GM18502 (cell line): ENCODE measurements around the gene KCNAB1.
"Not testable (repeated sequence)": the region's sequence is repeated elsewhere in the genome, so short reads cannot be mapped to it uniquely, and the experiment has no call there.

ENCODE experiments used
- ATAC-seq: cut with Tn5 transposase; IDR thresholded peaks from one replicate; pipeline ENCODE4 v1.9.1; 2021; ENCODE audit warnings: mild to moderate bottlenecking; ENCODE audit not compliant: unreplicated experiment, poor library complexity

KCNAB1 gene

DNA sequence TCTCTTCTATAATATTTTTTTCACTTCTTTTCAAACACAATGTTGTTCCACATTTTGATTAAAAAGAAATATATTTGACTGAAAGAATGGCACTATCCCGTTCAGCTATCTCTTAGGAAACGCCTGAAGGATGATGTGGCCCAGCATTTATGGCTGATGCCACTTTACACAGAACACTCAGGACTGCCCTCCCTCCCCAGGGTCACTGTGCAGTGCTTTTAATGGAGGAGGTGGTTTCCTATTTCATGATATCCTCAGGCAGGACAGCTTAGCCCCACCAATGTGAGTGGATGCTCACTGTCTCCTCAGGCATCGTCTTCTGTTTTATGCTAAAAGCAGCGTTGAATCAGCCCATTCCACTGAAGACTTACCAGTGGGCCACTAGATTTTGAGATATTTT lies 135.9 kb downstream of the KCNAB1 start:
- no peak for ATAC-seq

DNA sequence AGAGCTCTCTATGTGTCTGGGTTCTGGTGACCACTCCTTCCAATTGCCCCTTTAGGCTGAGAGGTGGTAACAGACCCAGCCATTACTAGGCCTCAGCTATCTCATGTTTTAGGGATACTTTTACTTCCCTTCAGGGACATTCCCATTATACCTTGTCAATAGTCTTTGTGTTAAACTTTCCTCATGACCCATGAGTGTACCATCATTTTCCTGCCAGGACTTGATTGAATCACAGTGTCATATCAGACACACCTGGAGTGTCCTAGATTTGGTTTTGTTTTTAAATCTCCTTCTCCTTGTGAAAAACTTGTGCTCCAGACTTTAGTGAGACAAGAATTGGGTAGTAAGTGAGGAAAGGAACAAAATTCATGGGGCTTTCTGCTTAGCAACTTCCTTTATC lies 136.6 kb downstream of the KCNAB1 start:
- ATAC-seq: no peak

DNA sequence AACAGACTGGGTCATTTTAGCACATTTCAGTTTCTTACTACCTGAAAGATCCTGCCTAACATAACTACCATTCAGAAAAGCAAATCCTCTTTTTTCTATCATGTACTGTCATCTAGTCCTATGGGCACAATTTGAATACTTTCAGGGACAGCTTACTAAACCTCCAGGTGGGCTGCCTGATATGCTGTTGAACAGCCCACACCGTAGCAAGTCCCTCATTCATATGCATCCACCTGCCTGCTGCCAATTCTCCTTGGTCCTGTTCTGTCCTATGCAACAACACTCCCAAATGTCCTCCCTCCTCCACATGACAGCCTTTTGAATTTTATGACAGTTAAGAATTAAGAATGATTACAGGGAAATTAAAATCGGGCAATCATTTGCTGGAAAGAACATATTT lies 137.9 kb downstream of the KCNAB1 start:
- ATAC-seq: no peak

DNA sequence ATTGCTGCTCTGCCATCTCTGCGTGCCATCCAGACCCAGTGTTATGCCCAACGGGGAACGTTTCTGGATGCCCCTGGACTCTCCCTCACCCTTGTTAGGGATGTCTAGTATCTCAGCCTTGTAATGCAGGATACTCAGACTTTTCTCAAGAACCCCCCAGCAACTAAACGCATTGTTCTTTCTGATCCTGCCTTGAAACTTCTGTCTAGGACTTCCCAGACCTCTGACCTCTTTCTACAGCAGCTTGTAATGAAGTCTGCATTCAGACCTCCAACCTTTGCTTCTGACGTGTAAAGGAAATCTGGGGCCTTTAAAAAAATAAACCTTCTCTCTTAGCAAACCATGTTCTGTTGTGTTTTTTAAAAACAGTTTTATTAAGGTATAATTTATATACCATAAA lies 139.5 kb downstream of the KCNAB1 start:
- no peak for ATAC-seq

DNA sequence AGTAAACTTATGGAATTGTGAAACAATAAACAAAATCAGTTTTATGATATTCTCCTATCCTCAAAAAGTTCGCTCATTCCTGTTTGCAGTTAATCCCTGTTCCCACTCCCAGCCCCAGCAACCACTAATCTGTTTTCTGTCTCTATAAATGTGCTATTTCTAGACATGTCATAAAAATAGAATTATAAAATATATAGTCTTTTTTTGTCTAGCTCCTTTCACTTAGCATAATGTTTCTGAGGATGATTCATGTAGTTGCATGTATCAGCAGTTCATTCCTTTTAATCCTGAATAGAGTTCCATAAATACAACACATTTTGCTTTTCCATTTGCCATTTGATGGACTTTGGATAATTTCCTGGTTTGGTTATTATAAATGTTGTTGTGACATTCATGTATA lies 140.0 kb downstream of the KCNAB1 start:
- no peak for ATAC-seq

DNA sequence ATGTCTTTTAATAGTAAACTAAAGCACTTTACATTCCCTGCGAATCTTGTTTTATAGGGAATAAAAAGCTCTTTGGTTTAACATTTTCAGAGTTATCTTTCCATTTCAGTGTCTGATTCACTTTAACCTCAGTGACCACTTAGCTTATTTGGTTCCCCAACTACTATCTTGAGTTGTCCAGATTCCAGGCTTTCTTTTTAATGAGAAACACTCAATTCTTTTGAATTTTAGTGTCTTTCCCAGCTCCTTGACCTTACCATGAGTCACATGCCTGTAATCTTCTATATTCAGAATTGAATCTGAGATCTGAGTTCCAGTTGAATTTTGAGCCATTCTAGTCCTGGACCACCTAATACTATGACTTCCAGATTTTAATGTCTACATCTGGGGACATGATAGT lies 144.4 kb downstream of the KCNAB1 start:
- no peak for ATAC-seq

DNA sequence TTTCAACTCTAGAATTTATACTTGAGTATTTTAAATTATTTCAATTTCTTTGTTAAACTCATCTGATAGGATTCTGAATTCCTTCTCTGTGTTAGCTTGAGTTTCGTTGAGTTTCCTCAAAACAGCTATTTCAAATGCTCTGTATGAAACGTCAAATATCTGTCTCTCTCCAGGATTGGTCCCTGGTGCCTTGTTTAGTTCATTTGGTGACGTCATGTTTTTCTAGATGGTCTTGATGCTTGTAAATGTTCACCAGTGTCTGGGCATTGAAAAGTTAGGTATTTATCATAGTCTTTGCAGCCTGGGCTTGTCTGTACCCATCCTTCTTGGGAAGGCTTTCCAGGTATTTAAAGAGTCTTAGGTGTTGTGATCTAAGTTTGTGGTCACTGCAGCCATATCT lies 151.1 kb downstream of the KCNAB1 start:
- no peak for ATAC-seq

DNA sequence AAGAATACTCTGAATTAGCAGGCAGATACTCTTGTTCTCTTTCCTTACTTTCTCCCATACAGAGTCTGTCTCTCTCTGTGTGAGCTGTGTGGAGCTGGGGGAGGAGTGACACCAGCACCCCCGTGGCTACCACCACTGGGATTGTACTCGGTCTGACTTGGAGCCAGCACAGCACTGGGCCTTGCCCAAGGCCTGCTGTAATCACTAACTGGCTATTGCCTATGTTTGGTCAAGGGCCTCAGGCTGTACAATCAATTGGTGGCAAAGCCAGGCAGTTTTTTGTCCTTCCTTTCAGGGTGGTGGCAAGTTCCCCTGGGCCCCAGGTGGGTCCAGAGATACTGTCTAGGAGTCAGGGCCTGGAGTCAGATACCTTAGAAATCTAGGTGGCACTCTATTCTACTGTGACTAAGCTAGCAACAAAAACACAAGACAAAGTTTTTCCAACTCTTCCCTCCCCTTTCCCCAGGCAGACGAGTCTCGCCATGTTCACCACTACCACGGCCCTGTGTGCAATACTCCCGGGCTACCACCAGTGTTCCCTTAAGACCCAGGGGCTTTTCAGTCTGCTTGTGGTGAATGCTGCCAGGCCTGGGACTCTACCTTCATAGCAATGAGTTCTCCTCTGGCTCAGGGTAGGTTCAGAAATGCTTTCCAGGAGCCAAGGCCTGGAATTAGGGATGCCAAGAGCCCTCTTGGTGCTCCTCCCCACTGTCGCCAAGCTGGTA lies 151.8 kb downstream of the KCNAB1 start:
- no peak for ATAC-seq

DNA sequence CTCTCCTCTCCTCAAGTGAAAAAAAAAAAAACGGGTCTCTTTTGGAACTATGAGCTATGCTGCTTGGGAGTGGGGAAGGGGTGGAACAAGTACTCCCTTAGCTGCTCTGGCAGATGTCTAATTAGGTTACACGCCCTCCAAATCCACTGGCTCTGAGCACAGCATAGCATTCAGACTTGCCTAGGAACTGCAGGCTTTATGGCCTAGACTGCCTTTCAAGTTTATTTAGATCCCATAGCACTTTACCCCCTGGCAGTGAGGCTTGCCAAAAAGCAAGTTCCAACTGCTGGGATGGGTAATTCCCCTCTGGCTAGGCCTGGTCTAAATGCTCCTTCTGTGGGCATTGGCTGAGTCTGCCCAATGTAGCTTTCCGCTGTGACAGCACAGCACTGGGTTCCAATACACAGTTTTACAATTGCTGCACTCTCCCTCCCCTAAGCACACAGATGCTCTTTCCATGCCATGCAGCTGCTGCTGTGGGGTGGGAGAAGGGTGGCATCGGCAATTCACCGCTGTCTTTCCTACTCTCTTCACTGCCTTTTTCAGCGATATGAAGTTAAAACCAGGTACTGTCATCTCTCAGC lies 152.8 kb downstream of the KCNAB1 start:
- no peak for ATAC-seq

DNA sequence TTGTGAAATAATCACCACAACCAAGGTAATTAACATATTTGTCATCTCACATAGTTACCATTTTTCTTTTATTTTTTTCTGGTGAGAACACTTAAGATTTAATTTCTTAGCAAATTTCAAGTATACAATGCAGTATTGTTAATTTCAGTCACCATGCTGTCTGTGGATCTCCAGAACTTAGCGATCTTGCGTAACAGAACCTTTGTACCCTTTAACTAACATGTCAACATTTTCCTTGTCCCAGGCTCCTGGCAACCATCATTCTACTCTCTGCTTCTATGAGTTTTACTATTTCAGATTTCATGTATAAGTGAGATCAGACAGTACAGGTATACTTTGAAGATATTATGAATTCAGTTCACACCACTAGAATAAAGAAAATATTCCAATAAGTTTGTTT lies 154.4 kb downstream of the KCNAB1 start:
- ATAC-seq: no peak

DNA sequence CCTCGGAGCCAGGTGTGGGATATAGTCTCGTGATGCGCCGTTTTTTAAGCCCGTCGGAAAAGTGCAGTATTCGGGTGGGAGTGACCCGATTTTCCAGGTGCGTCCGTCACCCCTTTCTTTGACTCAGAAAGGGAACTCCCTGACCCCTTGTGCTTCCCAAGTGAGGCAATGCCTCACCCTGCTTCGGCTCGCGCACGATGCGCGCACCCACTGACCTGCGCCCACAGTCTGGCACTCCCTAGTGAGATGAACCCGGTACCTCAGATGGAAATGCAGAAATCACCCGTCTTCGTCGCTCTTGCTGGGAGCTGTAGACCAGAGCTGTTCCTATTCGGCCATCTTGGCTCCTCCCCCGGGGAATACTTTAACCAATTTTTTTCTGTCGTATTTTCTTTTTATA lies 164.3 kb downstream of the KCNAB1 start:
- ATAC-seq: not testable (repeated sequence)

DNA sequence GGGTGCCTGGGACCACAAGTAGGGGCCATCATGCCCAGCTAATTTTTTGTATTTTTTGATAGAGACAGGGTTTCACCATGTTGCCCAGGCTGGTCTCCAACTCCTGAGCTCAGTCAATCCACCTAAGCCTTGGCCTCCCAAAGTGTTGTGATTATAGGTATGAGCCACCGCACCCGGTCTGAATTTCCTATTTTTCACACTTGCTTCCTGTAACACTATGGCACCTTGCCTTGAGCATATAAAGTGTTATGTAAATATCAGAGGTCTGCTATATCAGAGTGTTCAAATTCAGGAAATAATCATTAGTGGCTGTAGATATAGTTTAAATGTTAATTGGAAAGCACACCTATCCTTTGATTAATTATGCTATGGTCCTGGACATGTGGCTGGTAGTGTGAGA lies 165.2 kb downstream of the KCNAB1 start:
- no peak for ATAC-seq

DNA sequence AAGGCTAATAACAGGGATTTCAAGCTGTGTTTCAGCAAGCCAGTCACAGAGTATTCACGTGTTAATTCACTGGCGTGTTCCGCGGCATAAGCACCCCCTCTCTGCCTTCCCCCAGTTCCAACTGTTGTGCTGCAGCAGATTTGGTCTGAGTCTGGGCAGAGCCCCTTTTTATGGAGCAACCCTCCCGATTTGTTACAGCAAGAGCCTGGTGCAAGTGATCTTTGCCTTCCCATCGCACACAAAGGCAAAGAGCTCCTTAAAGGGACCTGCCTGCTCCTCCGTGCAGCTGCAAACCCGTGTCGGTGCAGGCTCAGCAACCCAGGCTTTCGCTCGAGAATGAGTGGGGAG lies 170.5 kb downstream of the KCNAB1 start:
- ATAC-seq: no peak

DNA sequence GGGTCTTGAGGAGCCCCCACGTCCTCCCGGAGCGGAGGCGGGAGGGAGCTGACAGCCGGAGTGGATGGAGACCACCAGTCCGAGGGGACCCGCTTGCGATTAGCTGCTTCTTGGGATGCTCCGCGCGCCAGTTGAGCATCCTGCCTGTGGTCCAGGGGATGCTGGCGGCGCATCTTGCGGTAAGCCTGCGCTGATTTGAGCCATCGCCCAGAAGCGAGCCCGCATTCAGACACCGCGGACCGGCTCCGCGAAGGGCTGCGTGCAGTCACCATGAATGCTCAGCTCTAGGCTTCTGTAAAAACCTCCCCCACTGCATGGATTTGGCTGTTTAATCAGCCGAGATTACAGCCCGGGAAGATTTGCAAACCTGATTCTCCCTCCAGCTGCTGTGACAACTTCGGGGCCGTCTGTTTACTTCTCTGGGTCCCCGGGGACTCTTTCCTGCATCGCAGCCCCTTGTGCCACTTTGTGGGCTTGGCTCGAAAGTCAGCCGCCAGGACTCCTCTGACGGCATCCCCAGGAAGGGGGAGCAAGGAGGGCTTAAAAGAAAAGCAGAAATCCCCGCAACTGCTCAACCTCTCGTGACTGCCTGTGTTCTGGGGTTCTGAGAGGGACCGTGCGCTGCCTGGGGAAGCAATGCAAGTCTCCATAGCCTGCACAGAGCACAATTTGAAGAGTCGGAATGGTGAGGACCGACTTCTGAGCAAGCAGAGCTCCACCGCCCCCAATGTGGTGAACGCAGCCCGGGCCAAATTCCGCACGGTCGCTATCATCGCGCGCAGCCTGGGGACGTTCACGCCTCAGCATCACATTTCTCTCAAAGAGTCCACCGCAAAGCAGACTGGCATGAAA lies 171.1 kb downstream of the KCNAB1 start:
- peak; percentile 80 for ATAC-seq

DNA sequence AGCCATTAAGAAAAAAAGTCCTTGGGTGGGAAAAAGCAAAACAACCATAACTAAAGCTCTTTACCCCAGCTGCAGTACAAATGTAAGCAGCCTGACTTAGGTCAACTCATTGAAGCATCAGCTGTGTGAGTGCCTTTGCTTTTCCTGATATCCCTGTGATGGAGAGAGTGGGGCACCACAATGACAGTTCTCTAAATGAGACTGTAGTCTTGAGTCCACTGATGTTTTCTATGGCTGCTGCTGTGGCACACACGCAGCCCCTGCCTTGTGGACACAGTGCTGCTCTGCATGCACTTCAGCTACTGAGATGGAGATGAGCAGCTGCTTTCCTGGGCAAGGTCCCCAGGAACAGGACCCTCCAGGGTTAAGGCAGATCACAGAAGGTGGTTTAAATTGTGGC lies 173.2 kb downstream of the KCNAB1 start:
- no peak for ATAC-seq

DNA sequence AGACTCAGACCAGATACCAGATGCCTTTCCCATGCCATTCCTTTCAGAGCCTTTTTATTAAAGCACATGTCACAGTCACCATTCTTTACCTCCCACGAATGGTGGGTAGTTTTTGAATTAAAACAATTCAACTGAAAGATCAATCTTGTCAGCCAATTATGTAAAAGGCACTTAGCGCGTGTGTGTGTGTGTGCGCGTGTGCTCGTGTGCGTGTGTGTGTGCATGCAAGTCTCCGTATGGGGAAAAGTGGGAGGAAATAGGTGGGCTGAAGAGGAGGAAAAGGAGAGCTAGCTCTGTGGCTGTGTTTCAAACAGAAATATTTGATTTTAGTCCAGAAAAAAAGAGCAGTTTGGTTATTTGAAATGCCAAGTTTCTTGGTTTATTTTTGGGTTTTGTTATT lies 177.2 kb downstream of the KCNAB1 start:
- ATAC-seq: no peak

DNA sequence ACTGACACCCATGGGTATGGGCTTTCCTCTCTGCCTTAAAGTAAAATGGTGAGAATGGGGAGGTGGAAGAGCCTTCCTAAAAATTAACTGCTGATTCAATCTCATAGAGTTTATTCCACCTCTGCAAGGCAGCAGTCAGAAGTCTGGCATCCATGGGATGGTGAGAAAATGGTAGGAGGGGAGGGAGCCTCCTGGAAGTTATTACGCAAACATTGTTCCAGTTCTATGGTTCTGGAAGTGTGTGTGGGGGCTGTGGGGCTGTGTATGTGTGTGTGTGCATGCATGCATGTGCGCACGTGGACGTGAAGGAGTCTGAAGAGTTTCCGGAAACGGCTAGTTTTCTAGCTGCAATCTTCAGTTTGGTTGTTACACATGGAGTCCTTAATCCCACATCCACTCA lies 177.6 kb downstream of the KCNAB1 start:
- ATAC-seq: no peak

DNA sequence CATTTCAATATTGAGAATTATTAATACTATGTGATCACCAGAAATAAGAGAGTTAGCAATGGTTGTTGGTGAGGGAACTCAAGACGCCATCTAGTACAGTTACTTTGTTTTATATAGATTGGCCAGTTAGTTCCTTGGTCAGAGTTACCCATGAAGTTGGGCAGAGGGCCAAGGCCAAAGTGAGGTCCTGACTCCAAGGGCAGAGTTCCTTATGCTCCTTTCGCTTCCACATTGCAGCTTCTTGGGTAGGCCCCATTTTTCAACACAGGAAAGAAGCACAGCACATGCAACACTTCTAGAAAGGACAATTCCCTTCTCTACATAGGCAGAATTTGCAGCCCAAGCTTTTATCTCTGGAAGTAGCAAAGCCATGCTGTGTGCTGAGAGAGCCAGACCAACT lies 178.6 kb downstream of the KCNAB1 start:
- ATAC-seq: no peak

DNA sequence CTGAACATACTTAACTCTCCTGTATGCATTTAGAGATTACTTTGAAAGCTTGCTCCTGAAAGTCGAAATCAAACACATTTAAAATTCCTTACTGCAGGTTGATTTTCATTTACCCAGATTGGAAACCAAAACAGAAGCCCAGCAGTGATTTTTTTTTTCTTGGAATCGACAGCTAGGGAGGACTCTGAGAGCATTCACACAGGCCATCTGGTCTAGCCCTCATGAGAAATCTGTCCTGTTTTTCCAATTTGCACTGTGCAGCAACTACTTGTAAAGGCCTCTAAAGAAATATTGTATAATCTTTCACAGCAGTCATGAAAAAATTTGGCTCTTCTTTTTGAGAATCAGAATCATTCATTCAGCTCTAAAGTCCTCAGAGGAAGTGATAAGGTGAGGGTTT lies 179.2 kb downstream of the KCNAB1 start:
- ATAC-seq: no peak

DNA sequence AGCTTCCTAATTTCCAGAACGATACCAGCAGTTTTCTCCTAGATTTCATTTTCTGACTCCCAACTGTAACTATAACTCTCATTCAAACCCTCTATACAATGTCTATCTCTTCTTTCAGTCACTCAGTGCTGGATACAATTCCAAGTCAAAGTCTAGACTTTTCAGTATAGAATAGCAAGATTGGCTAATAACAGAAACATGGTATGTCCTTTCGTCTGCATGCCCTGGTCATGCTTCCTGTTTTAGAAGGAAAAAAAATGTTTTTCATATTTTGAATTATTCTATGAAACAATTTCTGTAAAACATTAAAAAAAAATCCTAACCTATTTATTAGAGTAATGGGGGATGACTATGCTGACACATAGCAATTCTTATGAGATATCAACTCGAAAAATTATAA lies 180.0 kb downstream of the KCNAB1 start:
- no peak for ATAC-seq

DNA sequence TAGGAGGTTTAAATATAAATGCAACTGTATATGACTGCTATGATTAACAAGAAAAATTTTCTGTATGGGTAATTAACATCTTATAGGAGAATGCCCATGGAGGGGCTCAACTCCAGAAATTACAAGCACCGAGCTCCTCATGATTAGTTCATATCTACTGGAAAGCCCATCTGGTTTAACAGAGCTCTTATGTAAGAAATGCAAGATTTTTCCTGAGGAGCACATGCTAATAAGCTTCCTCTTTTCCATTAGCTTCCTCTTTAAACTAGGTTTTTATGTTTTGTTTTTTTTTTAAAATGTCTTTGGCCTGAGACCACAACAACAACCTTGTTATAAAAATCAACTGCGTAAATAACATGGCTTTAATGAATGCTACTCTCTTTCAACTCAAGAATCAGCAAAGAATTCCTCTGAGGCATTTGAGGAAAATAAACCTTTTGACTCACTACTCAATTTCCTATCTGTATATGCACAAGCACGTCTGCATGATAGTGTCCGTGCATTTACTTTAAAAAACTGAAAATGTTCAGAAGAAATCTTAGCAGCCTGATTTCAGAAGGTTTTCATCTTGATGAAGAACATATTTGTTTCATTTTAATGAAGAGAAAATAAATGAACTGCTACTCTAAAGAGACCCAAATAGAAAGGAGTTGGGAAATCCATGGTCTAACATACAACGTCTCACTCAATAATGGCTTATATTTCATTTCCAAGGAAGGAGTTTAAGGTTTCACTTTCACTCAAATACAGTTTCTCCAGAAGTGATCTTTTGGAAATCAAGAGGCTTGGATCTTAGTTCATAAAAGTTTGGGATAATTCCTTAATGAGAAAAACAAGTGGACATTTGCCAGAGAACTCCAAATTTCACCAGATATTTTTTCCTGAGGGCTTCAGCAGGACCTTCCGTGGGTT lies 180.8 kb downstream of the KCNAB1 start:
- no peak for ATAC-seq
